ENCODE results near the gene ZNF318. TPM values are rescaled to one million over a fixed set of nuclear protein-coding genes. Genes with fewer than 3 reads are reported as not detected.
"Not testable (repeated sequence)": the region's sequence is repeated elsewhere in the genome, so short reads cannot be mapped to it uniquely, and the experiment has no call there.

The ZNF318 gene
- total RNA-seq, 1 experiment from 2014 or later: 24.3 TPM

- Mint-ChIP-seq H3K4me3 (no peak overlapping the region), H3K36me3 (no peaks in the 10 kb centered on the region), H3K9me3 (no peaks in the 10 kb centered on the region), H3K27ac (no peak overlapping the region), H3K27me3 (ENCODE audit: low read depth) (peaks cover 6% of the 10 kb centered on the region), H3K4me1 (peaks cover 13% of the 10 kb centered on the region)
- TF ChIP-seq RORB (CRISPR knock-in tag; IDR thresholded peaks at IDR 0.05): no peak
- TF ChIP-seq OVOL2 (CRISPR knock-in tag; IDR thresholded peaks at IDR 0.05; ENCODE audit: borderline replicate concordance): no peak
- TF ChIP-seq, protein P1, sequence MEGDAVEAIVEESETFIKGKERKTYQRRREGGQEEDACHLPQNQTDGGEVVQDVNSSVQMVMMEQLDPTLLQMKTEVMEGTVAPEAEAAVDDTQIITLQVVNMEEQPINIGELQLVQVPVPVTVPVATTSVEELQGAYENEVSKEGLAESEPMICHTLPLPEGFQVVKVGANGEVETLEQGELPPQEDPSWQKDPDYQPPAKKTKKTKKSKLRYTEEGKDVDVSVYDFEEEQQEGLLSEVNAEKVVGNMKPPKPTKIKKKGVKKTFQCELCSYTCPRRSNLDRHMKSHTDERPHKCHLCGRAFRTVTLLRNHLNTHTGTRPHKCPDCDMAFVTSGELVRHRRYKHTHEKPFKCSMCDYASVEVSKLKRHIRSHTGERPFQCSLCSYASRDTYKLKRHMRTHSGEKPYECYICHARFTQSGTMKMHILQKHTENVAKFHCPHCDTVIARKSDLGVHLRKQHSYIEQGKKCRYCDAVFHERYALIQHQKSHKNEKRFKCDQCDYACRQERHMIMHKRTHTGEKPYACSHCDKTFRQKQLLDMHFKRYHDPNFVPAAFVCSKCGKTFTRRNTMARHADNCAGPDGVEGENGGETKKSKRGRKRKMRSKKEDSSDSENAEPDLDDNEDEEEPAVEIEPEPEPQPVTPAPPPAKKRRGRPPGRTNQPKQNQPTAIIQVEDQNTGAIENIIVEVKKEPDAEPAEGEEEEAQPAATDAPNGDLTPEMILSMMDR (IDR thresholded peaks at IDR 0.05): no peak
- no peak for TF ChIP-seq GTF2I (CRISPR knock-in tag; conservative IDR thresholded peaks at IDR 0.05)
- TF ChIP-seq, protein P2, sequence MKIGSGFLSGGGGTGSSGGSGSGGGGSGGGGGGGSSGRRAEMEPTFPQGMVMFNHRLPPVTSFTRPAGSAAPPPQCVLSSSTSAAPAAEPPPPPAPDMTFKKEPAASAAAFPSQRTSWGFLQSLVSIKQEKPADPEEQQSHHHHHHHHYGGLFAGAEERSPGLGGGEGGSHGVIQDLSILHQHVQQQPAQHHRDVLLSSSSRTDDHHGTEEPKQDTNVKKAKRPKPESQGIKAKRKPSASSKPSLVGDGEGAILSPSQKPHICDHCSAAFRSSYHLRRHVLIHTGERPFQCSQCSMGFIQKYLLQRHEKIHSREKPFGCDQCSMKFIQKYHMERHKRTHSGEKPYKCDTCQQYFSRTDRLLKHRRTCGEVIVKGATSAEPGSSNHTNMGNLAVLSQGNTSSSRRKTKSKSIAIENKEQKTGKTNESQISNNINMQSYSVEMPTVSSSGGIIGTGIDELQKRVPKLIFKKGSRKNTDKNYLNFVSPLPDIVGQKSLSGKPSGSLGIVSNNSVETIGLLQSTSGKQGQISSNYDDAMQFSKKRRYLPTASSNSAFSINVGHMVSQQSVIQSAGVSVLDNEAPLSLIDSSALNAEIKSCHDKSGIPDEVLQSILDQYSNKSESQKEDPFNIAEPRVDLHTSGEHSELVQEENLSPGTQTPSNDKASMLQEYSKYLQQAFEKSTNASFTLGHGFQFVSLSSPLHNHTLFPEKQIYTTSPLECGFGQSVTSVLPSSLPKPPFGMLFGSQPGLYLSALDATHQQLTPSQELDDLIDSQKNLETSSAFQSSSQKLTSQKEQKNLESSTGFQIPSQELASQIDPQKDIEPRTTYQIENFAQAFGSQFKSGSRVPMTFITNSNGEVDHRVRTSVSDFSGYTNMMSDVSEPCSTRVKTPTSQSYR (CRISPR knock-in tag; IDR thresholded peaks at IDR 0.05): no peak
- no peak for TF ChIP-seq MYBL2 (CRISPR knock-in tag; IDR thresholded peaks at IDR 0.05)
- no peak for TF ChIP-seq FOXK1 (CRISPR knock-in tag; IDR thresholded peaks at IDR 0.05)
- TF ChIP-seq, protein P3, sequence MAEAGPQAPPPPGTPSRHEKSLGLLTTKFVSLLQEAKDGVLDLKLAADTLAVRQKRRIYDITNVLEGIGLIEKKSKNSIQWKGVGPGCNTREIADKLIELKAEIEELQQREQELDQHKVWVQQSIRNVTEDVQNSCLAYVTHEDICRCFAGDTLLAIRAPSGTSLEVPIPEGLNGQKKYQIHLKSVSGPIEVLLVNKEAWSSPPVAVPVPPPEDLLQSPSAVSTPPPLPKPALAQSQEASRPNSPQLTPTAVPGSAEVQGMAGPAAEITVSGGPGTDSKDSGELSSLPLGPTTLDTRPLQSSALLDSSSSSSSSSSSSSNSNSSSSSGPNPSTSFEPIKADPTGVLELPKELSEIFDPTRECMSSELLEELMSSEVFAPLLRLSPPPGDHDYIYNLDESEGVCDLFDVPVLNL (CRISPR knock-in tag; IDR thresholded peaks at IDR 0.05; ENCODE audit: borderline replicate concordance, low read depth): no peak
- TF ChIP-seq ZNF232 (CRISPR knock-in tag; IDR thresholded peaks at IDR 0.05): no peak
- no peak for TF ChIP-seq NFYB (CRISPR knock-in tag; conservative IDR thresholded peaks at IDR 0.05; ENCODE audit: low read depth)
- no peak for TF ChIP-seq ZSCAN18 (CRISPR knock-in tag; IDR thresholded peaks at IDR 0.05)
- TF ChIP-seq ZNF671 (CRISPR knock-in tag; IDR thresholded peaks at IDR 0.05): no peak
- no peak for TF ChIP-seq GABPB1 (CRISPR knock-in tag; IDR thresholded peaks at IDR 0.05)
- TF ChIP-seq, protein P4, sequence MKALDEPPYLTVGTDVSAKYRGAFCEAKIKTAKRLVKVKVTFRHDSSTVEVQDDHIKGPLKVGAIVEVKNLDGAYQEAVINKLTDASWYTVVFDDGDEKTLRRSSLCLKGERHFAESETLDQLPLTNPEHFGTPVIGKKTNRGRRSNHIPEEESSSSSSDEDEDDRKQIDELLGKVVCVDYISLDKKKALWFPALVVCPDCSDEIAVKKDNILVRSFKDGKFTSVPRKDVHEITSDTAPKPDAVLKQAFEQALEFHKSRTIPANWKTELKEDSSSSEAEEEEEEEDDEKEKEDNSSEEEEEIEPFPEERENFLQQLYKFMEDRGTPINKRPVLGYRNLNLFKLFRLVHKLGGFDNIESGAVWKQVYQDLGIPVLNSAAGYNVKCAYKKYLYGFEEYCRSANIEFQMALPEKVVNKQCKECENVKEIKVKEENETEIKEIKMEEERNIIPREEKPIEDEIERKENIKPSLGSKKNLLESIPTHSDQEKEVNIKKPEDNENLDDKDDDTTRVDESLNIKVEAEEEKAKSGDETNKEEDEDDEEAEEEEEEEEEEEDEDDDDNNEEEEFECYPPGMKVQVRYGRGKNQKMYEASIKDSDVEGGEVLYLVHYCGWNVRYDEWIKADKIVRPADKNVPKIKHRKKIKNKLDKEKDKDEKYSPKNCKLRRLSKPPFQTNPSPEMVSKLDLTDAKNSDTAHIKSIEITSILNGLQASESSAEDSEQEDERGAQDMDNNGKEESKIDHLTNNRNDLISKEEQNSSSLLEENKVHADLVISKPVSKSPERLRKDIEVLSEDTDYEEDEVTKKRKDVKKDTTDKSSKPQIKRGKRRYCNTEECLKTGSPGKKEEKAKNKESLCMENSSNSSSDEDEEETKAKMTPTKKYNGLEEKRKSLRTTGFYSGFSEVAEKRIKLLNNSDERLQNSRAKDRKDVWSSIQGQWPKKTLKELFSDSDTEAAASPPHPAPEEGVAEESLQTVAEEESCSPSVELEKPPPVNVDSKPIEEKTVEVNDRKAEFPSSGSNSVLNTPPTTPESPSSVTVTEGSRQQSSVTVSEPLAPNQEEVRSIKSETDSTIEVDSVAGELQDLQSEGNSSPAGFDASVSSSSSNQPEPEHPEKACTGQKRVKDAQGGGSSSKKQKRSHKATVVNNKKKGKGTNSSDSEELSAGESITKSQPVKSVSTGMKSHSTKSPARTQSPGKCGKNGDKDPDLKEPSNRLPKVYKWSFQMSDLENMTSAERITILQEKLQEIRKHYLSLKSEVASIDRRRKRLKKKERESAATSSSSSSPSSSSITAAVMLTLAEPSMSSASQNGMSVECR (CRISPR knock-in tag; IDR thresholded peaks at IDR 0.05; ENCODE audit: borderline replicate concordance): no peak
- TF ChIP-seq TEAD4 (CRISPR knock-in tag; IDR thresholded peaks at IDR 0.05): no peak
- ATAC-seq (no peak), DNase-seq (ENCODE audit: low spot score) (no peak)
- POLR2A ChIA-PET: no interaction called here
- CTCF ChIA-PET: interaction anchor here (0.9 kb wide), 1 partner anchor 84 kb away, joined by 3 read pairs; no protein-coding TSS in a partner anchor
Observed at GRCh38 chr6:43373252-43373875, 3.9 kb upstream of the ZNF318 start.

- Mint-ChIP-seq H3K27ac (peak overlapping the region; percentile 82; the same call in 1 of the 2 replicates), H3K4me3 (peak overlapping the region; percentile 73), H3K4me1 (peaks cover 23% of the 10 kb centered on the region), H3K27me3 (ENCODE audit: low read depth) (peaks cover 22% of the 10 kb centered on the region)
- not testable (repeated sequence) for DNase-seq (ENCODE audit: low spot score); ATAC-seq; H3K9me3 Mint-ChIP-seq; H3K36me3 Mint-ChIP-seq
- ChIA-PET POLR2A (interaction anchor here (1.0 kb wide), 2 partner anchors 8 to 108 kb away, joined by 3 read pairs; partner anchors contain the start of gene TJAP1), CTCF (interaction anchor here (0.5 to 1.6 kb wide), 18 partner anchors 9 to 238 kb away, joined by 3 to 12 read pairs (median 4); partner anchors contain the start of genes CRIP3, DLK2 and DNPH1)
Observed at GRCh38 chr6:43370003-43370580, 645 bp upstream of the ZNF318 start.

Data from WTC11 (cell line).